Measurements from ENCODE around the gene SMDT1. TPM values are rescaled to one million over a fixed set of nuclear protein-coding genes. Genes with fewer than 3 reads are reported as not detected.

Gene SMDT1
- total and polyA plus RNA-seq, 2 donors (not counting 3 experiments of a cell fraction or from before 2014, with no cell fraction given): 61.2 to 74.2 TPM

DNA sequence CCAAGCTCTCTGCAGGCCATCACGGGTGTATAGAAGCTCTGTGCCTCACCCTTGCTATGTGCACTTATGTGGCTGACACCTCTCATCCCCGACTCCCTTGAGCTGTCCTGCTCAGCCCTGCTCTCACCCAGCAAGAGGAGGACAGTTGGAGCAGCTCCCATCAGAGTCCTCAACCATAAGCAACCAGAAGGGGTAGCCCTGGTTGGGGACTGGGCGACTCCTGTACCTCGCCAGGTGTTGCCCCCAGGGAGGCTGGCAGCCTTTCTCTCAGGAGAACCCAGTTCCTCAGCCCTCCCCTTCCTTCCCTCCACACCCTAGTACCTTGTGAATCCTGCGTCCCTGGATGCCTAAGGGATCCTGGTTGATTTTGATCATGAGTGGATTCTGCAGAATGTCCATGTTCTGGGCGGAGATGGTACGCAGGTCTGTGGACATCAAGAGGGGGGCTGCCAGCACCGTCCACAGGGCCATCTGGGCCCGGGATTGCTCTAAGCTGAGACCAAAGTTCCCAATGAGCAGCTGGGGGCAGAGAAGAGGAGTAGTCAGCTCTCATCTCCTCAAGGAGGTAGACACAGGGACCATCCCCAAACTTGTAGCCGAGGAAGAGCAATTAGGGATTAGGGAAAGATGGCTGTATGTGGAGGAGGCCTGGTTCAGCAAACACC lies 16.9 kb upstream of the SMDT1 start:
- ChIA-PET CTCF (no interaction called here), POLR2A (no interaction called here)
- Histone ChIP-seq H3K9me1 (replicated peaks; ENCODE audit: control insufficient read depth, extremely low read depth, insufficient read depth, low read length) (no peaks in the 10 kb centered on the region), H3K9me3 (replicated peaks; ENCODE audit: control insufficient read depth, insufficient read depth, low read length) (no peaks in the 10 kb centered on the region), H3K27me3 (ENCODE audit: control insufficient read depth in 2 of 2, insufficient read depth in 2 of 2, low read length in 2 of 2) (no peaks in the 10 kb centered on the region), H2AFZ (ENCODE audit: low read depth, low read length) (no peak overlapping the region), H3K9ac (replicated peaks; ENCODE audit: extremely low read depth, insufficient read depth, low read length) (no peak overlapping the region), H3K4me1 (ENCODE audit: control insufficient read depth, extremely low read depth, insufficient read depth, low read length) (no peaks in the 10 kb centered on the region), H4K20me1 (replicated peaks; ENCODE audit: control insufficient read depth, extremely low read depth, insufficient read depth, low read length) (no peaks in the 10 kb centered on the region), H3K4me3 (replicated peaks in 1 of 3; ENCODE audit: insufficient read depth in 1 of 3, low read depth in 1 of 3, low read length in 3 of 3) (no peak overlapping the region), H3K79me2 (ENCODE audit: control insufficient read depth, insufficient read depth, low read length) (no peaks in the 10 kb centered on the region), H3K27ac (ENCODE audit: insufficient read depth, low read depth, low read length) (no peak overlapping the region), H3K36me3 (ENCODE audit: control insufficient read depth in 2 of 2, extremely low read depth in 1 of 2, insufficient read depth in 2 of 2, low read length in 2 of 2) (peaks cover 5 to 9% of the 10 kb centered on the region in 2 experiments), H3K4me2 (ENCODE audit: insufficient read depth, low read length) (no peak overlapping the region)
- intact Hi-C loops (cut with micrococcal nuclease): no loop called here
- dilution Hi-C loops (cut with MboI; ENCODE audit: extremely low pct_ligation_motif_present, low sequenced_read_pairs): no loop called here
- no TSS peak for BruUV-seq (replicated peaks)
- DNase-seq (ENCODE audit: low read depth, low spot score) (no peak), FAIRE-seq (no peak)
- no peak for TF ChIP-seq POLR2AphosphoS5 (IDR thresholded peaks at IDR 0.05; ENCODE audit: insufficient read depth, low read depth, low read length)
- no peak for TF ChIP-seq POLR2A (IDR thresholded peaks at IDR 0.05; ENCODE audit: low read depth, low read length)
- TF ChIP-seq, protein P1, sequence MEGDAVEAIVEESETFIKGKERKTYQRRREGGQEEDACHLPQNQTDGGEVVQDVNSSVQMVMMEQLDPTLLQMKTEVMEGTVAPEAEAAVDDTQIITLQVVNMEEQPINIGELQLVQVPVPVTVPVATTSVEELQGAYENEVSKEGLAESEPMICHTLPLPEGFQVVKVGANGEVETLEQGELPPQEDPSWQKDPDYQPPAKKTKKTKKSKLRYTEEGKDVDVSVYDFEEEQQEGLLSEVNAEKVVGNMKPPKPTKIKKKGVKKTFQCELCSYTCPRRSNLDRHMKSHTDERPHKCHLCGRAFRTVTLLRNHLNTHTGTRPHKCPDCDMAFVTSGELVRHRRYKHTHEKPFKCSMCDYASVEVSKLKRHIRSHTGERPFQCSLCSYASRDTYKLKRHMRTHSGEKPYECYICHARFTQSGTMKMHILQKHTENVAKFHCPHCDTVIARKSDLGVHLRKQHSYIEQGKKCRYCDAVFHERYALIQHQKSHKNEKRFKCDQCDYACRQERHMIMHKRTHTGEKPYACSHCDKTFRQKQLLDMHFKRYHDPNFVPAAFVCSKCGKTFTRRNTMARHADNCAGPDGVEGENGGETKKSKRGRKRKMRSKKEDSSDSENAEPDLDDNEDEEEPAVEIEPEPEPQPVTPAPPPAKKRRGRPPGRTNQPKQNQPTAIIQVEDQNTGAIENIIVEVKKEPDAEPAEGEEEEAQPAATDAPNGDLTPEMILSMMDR (IDR thresholded peaks at IDR 0.05; ENCODE audit: extremely low read depth in 1 of 2, insufficient read depth in 1 of 2, low read depth in 1 of 2, low read length in 2 of 2): no peak
- TF ChIP-seq JUN (IDR thresholded peaks at IDR 0.05; ENCODE audit: borderline replicate concordance, insufficient read depth, insufficient read length, low read depth): no peak
- TF ChIP-seq FOS (IDR thresholded peaks at IDR 0.05; ENCODE audit: borderline replicate concordance, insufficient read depth, low read length): no peak
- TF ChIP-seq, protein P2, sequence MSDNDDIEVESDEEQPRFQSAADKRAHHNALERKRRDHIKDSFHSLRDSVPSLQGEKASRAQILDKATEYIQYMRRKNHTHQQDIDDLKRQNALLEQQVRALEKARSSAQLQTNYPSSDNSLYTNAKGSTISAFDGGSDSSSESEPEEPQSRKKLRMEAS (IDR thresholded peaks at IDR 0.05; ENCODE audit: insufficient read depth, insufficient read length): no peak
- no peak for TF ChIP-seq GATA2 (IDR thresholded peaks at IDR 0.05; ENCODE audit: insufficient read depth, insufficient read length, low read depth, low read length)
